GM21723 (cell line): Measurements from ENCODE around the gene HOXD13.

ENCODE experiments used
- ATAC-seq: cut with Tn5 transposase; IDR thresholded peaks from one replicate; pipeline ENCODE4 v1.9.1; 2021; ENCODE audit warnings: mild to moderate bottlenecking, moderate library complexity; ENCODE audit not compliant: unreplicated experiment

HOXD13 gene

GRCh38 chr2:176080540-176081375, 11.8 kb upstream of the HOXD13 start:
- ATAC-seq = no peak

GRCh38 chr2:176081376-176081836, 11.1 kb upstream of the HOXD13 start:
- ATAC-seq = no peak

- ATAC-seq = no peak
Measured at GRCh38 chr2:176081837-176082524, 10.5 kb upstream of the HOXD13 start.

GRCh38 chr2:176082525-176082823, 10.0 kb upstream of the HOXD13 start:
- no peak for ATAC-seq

- ATAC-seq = no peak
Measured at GRCh38 chr2:176082824-176083751, 9.4 kb upstream of the HOXD13 start.

GRCh38 chr2:176083796-176084261, 8.7 kb upstream of the HOXD13 start, which contains the start of gene EVX2:
Gene EVX2 (minus strand): TSS chr2:176083962. CDS start chr2:176083776, 186 bp downstream.
- no peak for ATAC-seq

GRCh38 chr2:176084611-176085119, 7.9 kb upstream of the HOXD13 start:
- no peak for ATAC-seq

GRCh38 chr2:176085120-176085788, 7.3 kb upstream of the HOXD13 start:
- ATAC-seq = no peak

GRCh38 chr2:176085861-176086771, 6.4 kb upstream of the HOXD13 start:
- ATAC-seq = no peak

- ATAC-seq = no peak
Measured at GRCh38 chr2:176087330-176088047, 5.0 kb upstream of the HOXD13 start.

GRCh38 chr2:176088048-176088936, 4.2 kb upstream of the HOXD13 start:
- ATAC-seq = no peak

GRCh38 chr2:176088937-176089842, 3.3 kb upstream of the HOXD13 start:
- no peak for ATAC-seq

- ATAC-seq = no peak
Measured at GRCh38 chr2:176089843-176090395, 2.6 kb upstream of the HOXD13 start.

- ATAC-seq = no peak
Measured at GRCh38 chr2:176090862-176091261, 1.7 kb upstream of the HOXD13 start.

- no peak for ATAC-seq
Measured at GRCh38 chr2:176091329-176092258, 927 bp upstream of the HOXD13 start.
